Neural progenitor cell (in vitro differentiated cells): Measurements from ENCODE around the gene FBXW7. TPM values are rescaled to one million over a fixed set of nuclear protein-coding genes. Genes with fewer than 3 reads are reported as not detected.

Experiments used
- DNase-seq: peaks from one replicate; pipeline ENCODE4 v3.0.0-alpha.2; 2016; ENCODE audit warnings: low spot score
- H2AFZ ChIP-seq: fragments of 200-600 bp; sonication (generic); replicated peaks from 2 replicates; pipeline ENCODE4 v1.6.1; 2016; ENCODE audit warnings: antibody characterized with exemption
- H3F3A ChIP-seq: fragments of 200-600 bp; sonication (generic); 2 replicates; pipeline ENCODE4 v1.6.1; 2016; ENCODE audit warnings: antibody characterized with exemption, low read depth
- H3K27ac ChIP-seq: fragments of 200-600 bp; sonication (generic); 2 replicates; pipeline ENCODE4 v1.5.1; 2016; ENCODE audit warnings: mild to moderate bottlenecking
- H3K27me3 ChIP-seq: fragments of 200-600 bp; sonication (generic); 2 replicates; pipeline ENCODE4 v1.6.1; 2016; ENCODE audit warnings: mild to moderate bottlenecking, moderate library complexity
- H3K36me3 ChIP-seq: fragments of 200-600 bp; sonication (generic); 2 replicates; pipeline ENCODE4 v1.5.1; 2016
- H3K4me1 ChIP-seq: fragments of 200-600 bp; sonication (generic); 2 replicates; pipeline ENCODE4 v1.6.1; 2016; ENCODE audit warnings: mixed run types
- H3K4me2 ChIP-seq: fragments of 200-600 bp; sonication (generic); 2 replicates; pipeline ENCODE4 v1.6.1; 2016
- H3K4me3 ChIP-seq: fragments of 200-600 bp; sonication (generic); 2 replicates; pipeline ENCODE4 v1.5.1; 2016
- H3K79me2 ChIP-seq: fragments of 200-600 bp; sonication (generic); 2 replicates; pipeline ENCODE4 v1.6.1; 2016; ENCODE audit warnings: low read depth
- H3K9ac ChIP-seq: fragments of 200-600 bp; sonication (generic); 2 replicates; pipeline ENCODE4 v1.6.1; 2016
- H3K9me3 ChIP-seq: fragments of 200-600 bp; sonication (generic); 2 replicates; pipeline ENCODE4 v1.5.1; 2016; ENCODE audit warnings: low read depth
- H4K20me1 ChIP-seq: fragments of 200-600 bp; sonication (generic); 2 replicates; pipeline ENCODE4 v1.6.1; 2016; ENCODE audit warnings: low read depth
- H3K27ac Mint-ChIP-seq: 3 replicates; pipeline ENCODE4 v1.8.0; 2021; ENCODE audit warnings: mixed read lengths
- H3K27me3 Mint-ChIP-seq: 2 replicates; pipeline ENCODE4 v1.8.0; 2022; ENCODE audit warnings: low read depth, mild to moderate bottlenecking, inconsistent platforms, moderate library complexity, mixed read lengths; ENCODE audit not compliant: insufficient read depth
- H3K36me3 Mint-ChIP-seq: 3 replicates; pipeline ENCODE4 v1.8.0; 2021; ENCODE audit warnings: mixed read lengths
- H3K4me1 Mint-ChIP-seq: 3 replicates; pipeline ENCODE4 v1.8.0; 2021; ENCODE audit warnings: mixed read lengths
- H3K4me3 Mint-ChIP-seq: 3 replicates; pipeline ENCODE4 v1.8.0; 2021; ENCODE audit warnings: mild to moderate bottlenecking, moderate library complexity, mixed read lengths
- H3K9me3 Mint-ChIP-seq: 3 replicates; pipeline ENCODE4 v1.8.0; 2020; ENCODE audit warnings: mixed read lengths
- CTCF ChIP-seq: fragments of 200-600 bp; sonication (generic); IDR thresholded peaks from 2 replicates; pipeline ENCODE4 v1.5.1; 2017; ENCODE audit warnings: antibody characterized with exemption, mild to moderate bottlenecking
- EZH2 ChIP-seq: fragments of 200-600 bp; sonication (generic); IDR thresholded peaks from 2 replicates; pipeline ENCODE4 v1.6.1; 2017; ENCODE audit warnings: antibody characterized with exemption, mild to moderate bottlenecking, moderate library complexity
- EZH2phosphoT487 ChIP-seq: fragments of 200-600 bp; sonication (generic); IDR thresholded peaks from 2 replicates; pipeline ENCODE4 v1.6.1; 2017; ENCODE audit warnings: antibody characterized with exemption
- total RNA-seq: library from RNA; depleted of rRNA; stranded (reverse); fragments of >200 nt; gene quantifications from 2 replicates; pipeline ENCODE4 v1.2.3, GENCODE V29; 2015; ENCODE audit warnings: low replicate concordance

The FBXW7 gene
- total RNA-seq, 1 donor from 2014 or later, result 43.9 TPM

- no peak overlapping the region for H3K27ac ChIP-seq
- H3K4me1 ChIP-seq, result peaks cover 18% of the 10 kb centered on the region
- no peaks in the 10 kb centered on the region for H3K36me3 ChIP-seq
- no peak overlapping the region for H3K9ac ChIP-seq
- peaks cover 6% of the 10 kb centered on the region for H4K20me1 ChIP-seq
- no peaks in the 10 kb centered on the region for H3K27me3 ChIP-seq
- H3K9me3 ChIP-seq, result no peaks in the 10 kb centered on the region
- H3K4me2 ChIP-seq, result no peak overlapping the region
- no peak overlapping the region for H3K4me3 Mint-ChIP-seq
- no peak for DNase-seq
- no peaks in the 10 kb centered on the region for H3K27me3 Mint-ChIP-seq
- no peak overlapping the region for H3K4me3 ChIP-seq
- H3K9me3 Mint-ChIP-seq, result no peaks in the 10 kb centered on the region
- H3K4me1 Mint-ChIP-seq, result peaks cover 22% of the 10 kb centered on the region
- H3K27ac Mint-ChIP-seq, result no peak overlapping the region
- peaks cover 17% of the 10 kb centered on the region for H3F3A ChIP-seq
- peaks cover 6% of the 10 kb centered on the region for H3K36me3 Mint-ChIP-seq
- no peak for TF ChIP-seq EZH2phosphoT487
- no peak overlapping the region for H2AFZ ChIP-seq
- peaks cover 38% of the 10 kb centered on the region for H3K79me2 ChIP-seq
Measured at GRCh38 chr4:152540941-152541340, 5.0 kb upstream of the FBXW7 start.

DNA sequence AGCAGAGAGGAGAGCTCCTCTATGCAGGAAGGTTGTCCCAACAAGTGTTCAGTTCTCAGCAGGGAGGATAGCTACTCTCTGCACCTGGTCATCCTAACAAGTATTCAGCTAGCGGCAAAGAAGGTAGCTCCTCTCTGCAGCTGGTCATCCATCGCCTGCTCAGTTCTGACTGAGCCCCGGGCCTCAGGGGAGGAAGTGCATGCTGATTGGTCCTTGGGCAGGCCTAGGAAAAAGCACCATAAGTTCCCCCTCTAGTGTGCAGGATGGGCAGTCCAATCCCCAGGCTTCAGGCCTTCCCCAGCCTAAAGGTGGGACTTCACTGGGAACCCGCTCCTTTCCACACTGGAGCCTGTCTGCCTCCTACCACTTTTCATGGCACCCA is 4.4 kb upstream of the FBXW7 start:
- Mint-ChIP-seq H3K27me3 (no peaks in the 10 kb centered on the region), H3K36me3 (peaks cover 6% of the 10 kb centered on the region), H3K4me1 (peaks cover 22% of the 10 kb centered on the region), H3K27ac (no peak overlapping the region), H3K4me3 (no peak overlapping the region), H3K9me3 (no peaks in the 10 kb centered on the region)
- peak; percentile 78 for DNase-seq
- Histone ChIP-seq H3F3A (peaks cover 21% of the 10 kb centered on the region), H3K4me3 (no peak overlapping the region), H3K4me1 (peaks cover 18% of the 10 kb centered on the region), H4K20me1 (peaks cover 11% of the 10 kb centered on the region), H3K4me2 (peak overlapping the region; percentile 32), H2AFZ (no peak overlapping the region), H3K36me3 (no peaks in the 10 kb centered on the region), H3K9ac (no peak overlapping the region), H3K27ac (peak overlapping the region; percentile 43), H3K79me2 (peaks cover 43% of the 10 kb centered on the region), H3K27me3 (no peaks in the 10 kb centered on the region), H3K9me3 (no peaks in the 10 kb centered on the region)
- TF ChIP-seq CTCF, result peak; percentile 46
- TF ChIP-seq EZH2phosphoT487, result no peak

- peak overlapping the region; percentile 32 for H3K4me2 ChIP-seq
- TF ChIP-seq EZH2 (no peak), EZH2phosphoT487 (no peak), CTCF (no peak)
- Mint-ChIP-seq H3K9me3 (no peaks in the 10 kb centered on the region), H3K27ac (no peak overlapping the region), H3K27me3 (no peaks in the 10 kb centered on the region), H3K4me1 (peaks cover 23% of the 10 kb centered on the region), H3K36me3 (peaks cover 6% of the 10 kb centered on the region), H3K4me3 (no peak overlapping the region)
- H3K9me3 ChIP-seq, result no peaks in the 10 kb centered on the region
- no peak overlapping the region for H3K9ac ChIP-seq
- H4K20me1 ChIP-seq, result peaks cover 17% of the 10 kb centered on the region
- peak overlapping the region; percentile 43 for H3K27ac ChIP-seq
- H3K27me3 ChIP-seq, result no peaks in the 10 kb centered on the region
- peaks cover 21% of the 10 kb centered on the region for H3F3A ChIP-seq
- no peak for DNase-seq
- H3K79me2 ChIP-seq, result peaks cover 48% of the 10 kb centered on the region
- no peak overlapping the region for H3K4me3 ChIP-seq
- no peak overlapping the region for H2AFZ ChIP-seq
- H3K36me3 ChIP-seq, result no peaks in the 10 kb centered on the region
- peaks cover 18% of the 10 kb centered on the region for H3K4me1 ChIP-seq
Measured at GRCh38 chr4:152539556-152540292, 3.8 kb upstream of the FBXW7 start.

GRCh38 chr4:152537881-152538280 is 2.0 kb upstream of the FBXW7 start:
- no peak for DNase-seq
- Histone ChIP-seq H3K27me3 (no peaks in the 10 kb centered on the region), H3K4me3 (peak overlapping the region; percentile 95), H3F3A (peaks cover 21% of the 10 kb centered on the region), H3K9me3 (no peaks in the 10 kb centered on the region), H3K9ac (no peak overlapping the region), H3K4me2 (peak overlapping the region; percentile 95), H2AFZ (no peak overlapping the region), H3K4me1 (peaks cover 33% of the 10 kb centered on the region), H3K79me2 (peaks cover 67% of the 10 kb centered on the region), H4K20me1 (peaks cover 35% of the 10 kb centered on the region), H3K36me3 (no peaks in the 10 kb centered on the region), H3K27ac (no peak overlapping the region)
- H3K9me3 Mint-ChIP-seq, result no peaks in the 10 kb centered on the region
- no peak for TF ChIP-seq EZH2phosphoT487
- no peak for TF ChIP-seq CTCF
- no peak for TF ChIP-seq EZH2
- H3K27me3 Mint-ChIP-seq, result no peaks in the 10 kb centered on the region
- peaks cover 37% of the 10 kb centered on the region for H3K4me1 Mint-ChIP-seq
- peak overlapping the region; percentile 97 for H3K4me3 Mint-ChIP-seq
- peaks cover 6% of the 10 kb centered on the region for H3K36me3 Mint-ChIP-seq
- no peak overlapping the region for H3K27ac Mint-ChIP-seq
